Epidermal melanocyte (primary cell): ENCODE data around the gene KRTAP4-1.
"Not testable (repeated sequence)": the region's sequence is repeated elsewhere in the genome, so short reads cannot be mapped to it uniquely, and the experiment has no call there.

Experiments used
- DNase-seq: peaks from one replicate; pipeline ENCODE4 v3.0.0; 2011; ENCODE audit warnings: low spot score; ENCODE audit not compliant: insufficient read length

The KRTAP4-1 gene

DNA sequence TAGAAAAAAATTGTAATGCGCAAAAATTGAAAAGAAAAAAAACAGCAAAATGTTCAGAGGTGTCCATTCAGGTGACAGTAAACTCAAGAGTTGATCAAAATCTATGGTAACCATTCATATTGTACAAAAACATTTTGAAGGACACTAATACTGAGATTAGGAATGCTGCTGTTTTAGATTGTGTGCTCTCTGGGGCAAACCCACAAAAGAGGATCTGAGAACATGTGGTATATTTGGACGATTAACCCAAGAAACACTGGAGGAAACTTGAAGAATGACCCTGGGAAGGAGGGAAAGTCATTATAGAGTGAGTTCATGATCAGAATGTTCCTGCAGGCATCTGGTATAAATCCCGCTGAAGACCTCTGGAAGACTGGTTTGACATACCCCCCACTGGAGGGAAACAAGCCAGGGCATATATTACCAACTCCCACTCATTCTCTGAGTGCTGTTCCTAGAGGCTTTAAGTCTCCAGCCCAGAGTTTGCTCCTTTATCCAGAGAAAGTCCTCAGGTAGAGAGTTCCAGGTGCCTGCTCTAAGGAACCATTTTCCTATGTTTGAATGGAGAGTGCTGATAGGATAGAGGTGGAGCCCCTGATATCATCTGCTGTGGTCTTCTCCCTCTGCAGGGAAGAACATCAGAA lies 7.8 kb downstream of the KRTAP4-1 start:
- DNase-seq, result no peak

DNA sequence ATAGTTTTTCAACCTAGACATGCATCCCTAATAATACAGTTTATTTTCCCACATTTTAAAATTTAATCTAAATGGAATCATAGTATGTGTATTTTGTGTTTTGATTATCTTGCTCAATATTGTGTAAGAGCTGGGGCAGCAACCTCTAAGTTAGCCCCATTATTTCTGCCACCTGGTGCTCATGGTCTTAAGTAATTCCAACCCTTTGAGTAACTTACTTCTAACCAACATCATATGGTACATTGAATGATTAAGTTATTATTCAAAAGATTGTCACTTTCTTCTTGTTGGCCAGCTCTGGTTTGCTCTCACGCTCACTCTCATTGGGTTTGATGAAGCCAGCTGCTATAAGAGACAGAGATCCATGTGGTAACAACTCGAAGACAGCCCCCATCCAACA lies 12.8 kb downstream of the KRTAP4-1 start:
- no peak for DNase-seq

DNA sequence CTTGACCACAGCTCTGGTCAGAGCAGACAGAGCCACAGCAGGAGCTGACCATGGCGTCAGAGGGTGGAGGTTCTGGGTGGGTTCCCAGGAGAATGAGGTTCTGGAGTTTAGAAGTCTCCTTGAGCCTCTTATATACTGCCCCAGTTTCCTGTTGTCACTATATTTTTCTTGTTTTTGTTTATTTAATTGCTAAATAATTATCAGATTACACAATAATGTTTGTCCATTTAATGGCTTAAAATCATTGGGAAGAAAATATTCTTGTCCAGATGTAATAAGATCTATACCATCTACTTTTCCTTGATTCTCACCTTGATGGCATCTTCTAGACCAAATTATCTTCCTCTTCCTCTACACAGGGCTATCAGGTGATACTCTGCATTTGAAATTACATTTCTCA lies 16.6 kb downstream of the KRTAP4-1 start, which contains the start of gene KRTAP4-3:
KRTAP4-3 (minus strand) TSS at position 101 of the 400 bp plus-strand sequence; CDS start at position 52, 49 bp downstream.
- DNase-seq, result no peak

DNA sequence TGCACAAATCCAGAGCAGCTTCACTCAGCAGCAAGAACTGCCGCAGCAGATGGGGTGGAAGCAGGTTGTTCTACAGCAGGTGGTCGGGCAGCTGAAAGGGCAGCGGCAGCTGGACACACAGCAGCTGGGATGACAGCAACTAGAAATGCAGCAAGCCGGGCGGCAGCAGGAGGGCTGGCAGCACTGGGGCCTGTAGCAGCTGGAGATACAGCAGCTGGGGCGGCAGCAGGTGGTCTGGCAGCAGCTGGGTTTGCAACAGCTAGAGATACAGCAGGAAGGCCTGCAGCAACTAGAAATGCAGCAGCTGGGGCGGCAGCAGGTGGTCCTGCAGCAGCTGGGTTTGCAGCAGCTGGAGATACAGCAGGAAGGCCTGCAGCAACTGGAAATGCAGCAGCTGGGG lies 17.1 kb downstream of the KRTAP4-1 start:
- no peak for DNase-seq

DNA sequence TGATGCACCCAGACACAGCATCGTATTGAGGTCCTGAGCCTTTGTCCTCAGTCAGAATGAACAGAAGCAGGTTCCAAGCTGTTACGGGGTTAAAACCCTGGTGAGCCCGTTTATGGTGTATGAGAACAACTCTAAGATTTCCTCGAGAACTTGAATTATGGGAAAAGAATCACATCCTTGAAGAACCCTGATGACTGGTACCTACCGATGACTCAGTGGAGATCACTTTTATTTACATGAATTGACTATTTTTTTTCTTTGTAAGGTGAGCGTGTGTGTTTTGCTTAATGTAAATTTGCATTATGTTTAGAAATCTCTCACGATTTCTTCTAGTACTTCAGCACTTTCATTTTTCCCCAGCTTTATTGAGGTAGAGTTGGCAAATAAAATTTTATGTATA lies 20.9 kb downstream of the KRTAP4-1 start:
- no peak for DNase-seq

DNA sequence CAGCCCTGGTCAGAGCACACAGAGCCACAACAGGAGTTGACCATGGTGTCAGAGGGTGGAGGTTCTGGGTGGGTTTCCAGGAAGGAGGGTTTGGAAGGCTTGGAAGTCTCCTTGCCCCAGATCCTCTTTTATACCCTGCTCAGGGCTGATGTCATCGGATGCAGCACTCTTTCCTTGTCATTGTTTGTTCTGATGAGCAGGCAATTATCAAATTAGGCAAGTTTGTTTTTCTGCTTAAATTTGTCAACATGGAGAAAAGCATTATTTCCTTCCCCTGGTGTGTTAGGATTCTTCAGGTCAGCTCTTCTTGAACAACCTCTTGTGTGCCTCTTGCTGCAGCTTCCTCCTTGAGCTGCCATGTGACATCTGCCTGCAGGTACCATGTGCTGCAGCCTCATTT lies 24.1 kb downstream of the KRTAP4-1 start, which contains the start of gene KRTAP4-4:
KRTAP4-4 (minus strand) TSS at position 101 of the 400 bp plus-strand sequence; CDS start at position 44, 57 bp downstream.
- no peak for DNase-seq

DNA sequence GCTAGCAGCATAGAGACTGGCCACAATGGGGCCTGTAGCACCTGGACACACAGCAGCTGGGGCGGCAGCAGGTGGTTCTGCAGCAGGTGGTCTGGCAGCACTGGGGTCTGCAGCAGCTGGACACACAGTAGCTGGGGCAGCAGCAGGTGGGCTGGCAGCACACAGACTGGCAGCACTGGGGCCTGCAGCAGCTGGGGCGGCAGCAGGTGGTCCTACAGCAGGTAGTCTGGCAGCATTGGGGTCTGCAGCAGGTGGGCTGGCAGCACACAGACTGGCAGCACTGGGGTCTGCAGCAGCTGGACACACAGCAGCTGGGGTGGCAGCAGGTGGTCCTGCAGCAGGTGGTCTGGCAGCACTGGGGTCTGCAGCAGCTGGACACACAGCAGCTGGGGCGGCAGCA lies 24.5 kb downstream of the KRTAP4-1 start:
- DNase-seq, result not testable (repeated sequence)

DNA sequence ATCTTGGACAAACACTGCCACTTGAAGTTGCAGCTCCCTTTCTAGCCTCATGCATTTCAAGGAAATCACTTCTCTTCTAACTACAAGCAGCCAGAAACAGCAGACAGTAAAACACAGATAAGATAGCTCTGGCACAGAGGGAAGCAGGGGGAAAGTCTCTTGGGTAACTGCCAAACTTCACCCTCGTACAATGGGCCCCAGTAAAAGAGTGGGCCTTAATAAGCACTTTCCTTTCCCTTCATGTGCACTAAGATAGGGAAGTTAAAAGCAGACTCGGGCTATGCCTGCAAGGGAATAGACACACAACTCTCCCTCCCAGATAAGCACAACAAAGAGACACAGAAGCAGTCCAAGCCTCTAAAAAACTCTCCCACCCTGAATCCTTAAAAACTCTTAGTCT lies 30.9 kb downstream of the KRTAP4-1 start:
- no peak for DNase-seq

DNA sequence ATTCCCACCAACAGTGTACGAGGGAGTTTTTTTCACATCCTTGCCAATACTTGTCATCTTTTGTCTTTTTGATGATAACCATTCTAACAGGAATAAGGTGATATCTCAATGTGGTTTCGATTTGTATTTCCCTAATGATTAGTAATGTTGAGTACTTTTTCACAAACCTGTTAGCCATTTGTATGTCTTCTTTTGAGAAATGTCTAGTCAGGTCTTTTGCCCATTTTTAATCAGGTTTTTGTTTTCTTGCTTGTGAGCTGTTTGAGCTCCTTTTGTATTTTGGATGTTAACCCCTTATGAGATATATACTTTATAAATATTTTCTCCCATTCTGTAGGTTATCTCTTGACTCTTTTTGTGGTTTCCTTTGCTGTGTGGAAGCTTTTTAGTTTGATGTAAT lies 33.2 kb downstream of the KRTAP4-1 start:
- DNase-seq, result no peak

DNA sequence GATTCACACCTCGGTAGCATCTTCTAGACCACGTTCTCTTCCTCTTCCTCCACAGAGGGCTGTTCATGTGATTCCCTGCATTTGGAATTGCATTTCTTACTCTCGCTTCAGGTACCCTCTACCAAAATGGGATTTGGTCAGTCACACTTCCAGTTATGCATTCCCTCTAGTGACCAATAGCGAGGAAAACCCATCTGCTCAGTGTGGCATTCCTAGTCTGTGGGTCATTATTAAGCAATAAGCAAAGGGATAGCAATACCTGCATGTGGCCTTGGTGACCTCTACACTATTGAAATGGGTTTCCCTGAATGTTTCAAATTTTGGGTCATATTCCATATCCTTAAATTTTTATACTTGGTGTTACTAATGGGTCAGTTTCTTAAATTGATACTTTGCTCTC lies 34.7 kb downstream of the KRTAP4-1 start:
- no peak for DNase-seq

DNA sequence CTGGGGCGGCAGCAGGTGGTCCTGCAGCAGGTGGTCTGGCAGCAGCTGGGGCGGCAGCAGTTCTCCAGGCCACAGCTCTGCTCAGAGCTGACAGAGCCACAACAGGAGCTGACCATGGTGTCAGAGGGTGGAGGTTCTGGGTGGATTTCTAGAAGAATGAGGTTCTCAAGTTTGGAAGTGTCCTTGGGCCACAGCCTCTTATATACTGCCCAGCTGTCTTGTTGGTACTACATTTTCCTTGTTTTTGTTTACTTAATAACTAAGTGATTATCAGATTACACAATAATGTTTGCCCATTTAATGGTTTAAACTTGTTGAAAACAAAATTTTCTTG lies 35.1 kb downstream of the KRTAP4-1 start, which contains the start of gene KRTAP4-5:
KRTAP4-5 (minus strand) TSS at position 174 of the 334 bp plus-strand sequence; CDS start at position 116, 58 bp downstream.
- no peak for DNase-seq

DNA sequence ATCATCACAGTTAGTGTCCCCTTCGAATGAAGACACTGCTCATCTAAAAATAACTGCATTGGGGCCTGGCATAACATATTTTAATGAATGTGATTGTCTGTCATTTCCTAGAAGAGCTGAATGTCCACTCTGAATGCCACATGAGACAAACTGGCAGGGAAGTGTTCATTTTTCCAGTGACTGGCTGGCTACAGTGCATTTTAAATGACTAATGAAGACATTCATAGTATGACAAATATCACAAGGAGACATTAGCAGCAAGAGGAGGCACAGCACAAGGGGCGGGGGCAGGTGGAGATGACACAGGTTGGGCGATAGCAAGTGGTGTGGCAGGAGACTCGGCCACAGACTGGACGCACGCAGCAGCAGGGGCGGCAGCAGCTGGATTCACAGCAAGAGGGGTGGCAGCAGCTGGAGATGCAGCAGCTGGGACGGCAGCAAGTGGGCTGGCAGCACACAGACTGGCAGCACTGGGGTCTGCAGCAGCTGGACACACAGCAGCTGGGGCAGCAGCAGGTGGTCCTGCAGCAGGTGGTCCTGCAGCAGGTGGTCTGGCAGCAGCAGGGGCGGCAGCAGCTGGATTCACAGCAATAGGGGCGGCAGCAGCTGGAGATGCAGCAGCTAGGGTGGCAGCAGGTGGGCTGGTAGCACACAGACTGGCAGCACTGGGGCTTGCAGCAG lies 35.6 kb downstream of the KRTAP4-1 start:
- not testable (repeated sequence) for DNase-seq

DNA sequence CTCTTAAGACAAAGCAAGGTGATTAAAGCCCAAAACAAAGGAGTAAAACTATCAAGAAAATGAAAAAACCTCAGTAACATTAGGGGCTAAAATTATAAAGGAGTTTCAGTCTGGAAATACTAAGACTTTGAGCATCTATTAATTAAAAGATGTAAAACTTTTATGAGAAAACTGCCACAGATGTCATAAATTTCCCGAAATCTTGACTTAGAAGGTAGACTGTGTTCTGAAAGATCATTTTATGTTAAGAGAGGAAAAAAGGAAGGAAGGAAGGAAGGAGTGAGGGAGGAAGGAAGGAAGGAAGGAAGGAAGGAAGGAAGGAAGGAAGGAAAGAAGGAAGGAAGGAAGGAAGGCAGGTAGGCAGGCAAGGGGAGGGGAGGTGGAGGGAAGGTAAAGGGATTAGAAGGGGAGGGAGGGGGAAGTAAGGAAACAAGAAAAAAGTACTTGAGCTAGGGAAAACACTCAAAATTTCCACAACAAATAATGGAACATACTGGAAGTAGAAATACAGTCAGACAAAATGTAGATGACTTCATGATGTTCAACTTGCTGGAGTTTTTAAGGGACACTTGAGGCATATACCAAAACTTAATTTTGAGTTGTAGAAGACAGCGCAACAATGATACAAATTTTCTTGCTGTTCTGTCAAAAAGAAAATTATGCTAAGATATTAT lies 37.0 kb downstream of the KRTAP4-1 start:
- DNase-seq, result no peak

DNA sequence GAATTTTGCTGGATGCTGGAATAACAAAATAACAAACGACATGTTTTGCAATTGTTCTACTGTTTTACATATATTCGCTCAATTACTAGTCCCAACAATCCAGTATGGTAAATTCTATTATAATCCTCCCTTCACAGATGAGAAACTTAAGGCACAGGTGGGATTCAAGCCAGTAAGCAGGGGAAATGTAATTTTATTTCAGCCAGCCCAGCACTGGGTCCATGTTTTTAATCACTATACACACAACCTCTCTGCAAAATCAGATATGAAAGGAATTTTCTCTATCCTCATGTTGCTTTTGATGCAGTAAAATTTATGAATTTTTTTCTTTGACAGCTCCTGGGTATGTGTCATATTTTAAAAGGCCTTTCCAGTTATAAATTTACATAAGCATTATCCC lies 39.5 kb downstream of the KRTAP4-1 start:
- no peak for DNase-seq

DNA sequence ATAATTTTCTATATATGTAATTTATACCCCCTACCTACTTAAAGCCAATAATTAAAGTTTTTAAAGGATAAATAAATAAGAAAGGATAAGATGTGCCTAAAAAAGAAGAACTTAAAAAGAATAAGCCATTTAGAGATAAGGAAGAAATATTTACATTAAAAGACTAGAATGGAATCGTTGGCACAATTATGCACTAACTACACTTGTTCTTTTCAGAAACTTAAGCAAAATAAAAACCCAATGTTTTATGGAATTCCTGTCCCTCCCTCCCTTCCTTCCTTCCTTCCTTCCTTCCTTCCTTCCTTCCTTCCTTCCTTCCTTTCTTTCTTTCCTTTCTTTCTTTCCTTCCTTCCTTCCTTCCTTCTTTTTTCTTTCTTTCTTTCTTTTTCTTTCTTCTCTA lies 39.9 kb downstream of the KRTAP4-1 start:
- DNase-seq, result no peak

DNA sequence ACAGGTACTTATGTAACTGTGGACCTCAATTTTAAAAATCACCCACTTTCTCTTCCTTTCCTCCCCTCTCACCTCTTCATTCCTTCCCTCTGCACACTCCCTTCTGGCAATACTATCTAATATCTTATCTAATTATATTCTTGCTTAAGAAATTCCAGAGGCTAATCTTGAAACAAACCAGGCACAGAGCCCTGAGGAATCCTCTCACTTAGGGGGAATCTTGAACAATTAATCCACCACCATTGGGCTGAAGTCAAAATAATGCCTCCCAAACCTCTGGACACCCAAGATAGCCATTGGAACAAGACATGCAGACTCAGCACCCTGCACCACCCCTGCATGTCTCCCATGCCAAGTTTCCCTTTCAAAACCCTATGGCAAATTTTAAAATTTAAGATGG lies 43.4 kb downstream of the KRTAP4-1 start:
- DNase-seq, result no peak

DNA sequence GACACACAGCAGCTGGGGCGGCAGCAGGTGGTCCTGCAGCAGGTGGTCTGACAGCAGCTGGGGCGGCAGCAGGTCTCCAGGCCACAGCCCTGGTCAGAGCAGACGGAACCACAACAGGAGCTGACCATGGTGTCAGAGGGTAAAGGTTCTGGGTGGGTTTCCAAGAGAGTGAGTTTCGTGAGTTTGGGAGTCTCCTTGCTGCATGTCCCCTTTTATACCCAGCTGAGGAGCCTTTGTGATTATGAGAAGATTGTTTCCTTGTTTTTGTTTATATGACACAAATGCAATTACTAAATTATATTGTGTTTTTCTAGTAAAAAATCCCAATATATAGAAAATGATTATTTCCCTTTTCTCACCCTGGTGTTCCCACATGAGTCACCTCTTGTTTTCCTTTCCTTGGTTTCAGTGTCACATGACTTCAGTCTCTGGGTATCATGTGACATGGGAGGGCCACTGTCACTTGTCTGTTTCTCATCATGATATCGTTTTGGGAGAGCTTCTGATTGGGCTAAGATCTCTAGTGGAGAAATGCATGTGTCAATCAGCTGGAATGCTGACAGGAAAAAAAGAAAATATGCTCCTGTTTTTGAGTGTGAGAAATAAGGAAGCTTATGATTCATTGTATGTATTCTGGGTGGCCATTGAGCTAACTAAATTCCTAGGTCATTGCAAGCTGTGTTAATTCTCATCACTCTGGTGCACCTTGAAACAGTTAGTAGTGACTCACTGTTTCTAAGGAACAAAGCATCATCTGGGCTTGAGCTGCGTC lies 44.2 kb downstream of the KRTAP4-1 start, which contains the start of gene KRTAP4-6:
KRTAP4-6 (minus strand) TSS at position 185 of the 772 bp plus-strand sequence; CDS start at position 128, 57 bp downstream.
- no peak for DNase-seq

DNA sequence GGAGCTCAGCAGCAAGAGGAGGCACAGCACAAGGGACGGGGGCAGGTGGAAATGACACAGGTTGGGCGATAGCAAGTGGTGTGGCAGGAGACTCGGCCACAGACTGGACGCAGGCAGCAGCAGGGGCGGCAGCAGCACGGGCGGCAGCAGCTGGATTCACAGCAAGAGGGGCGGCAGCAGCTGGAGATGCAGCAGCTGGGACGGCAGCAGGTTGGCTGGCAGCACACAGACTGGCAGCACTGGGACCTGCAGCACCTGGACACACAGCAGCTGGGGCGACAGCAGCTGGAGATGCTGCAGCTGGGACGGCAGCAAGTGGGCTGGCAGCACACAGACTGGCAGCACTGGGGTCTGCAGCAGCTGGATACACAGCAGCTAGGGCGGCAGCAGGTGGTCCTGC lies 44.8 kb downstream of the KRTAP4-1 start:
- DNase-seq, result not testable (repeated sequence)
